ENCODE measurements around the gene INSYN2A.

INSYN2A gene

GRCh38 chr10:127196282-127197153, at the start of gene INSYN2A:
Gene INSYN2A (minus strand): TSS chr10:127196591. CDS start chr10:127176395, 20,196 bp downstream.
- DNase-seq: no peak

- no peak for DNase-seq
Measured at GRCh38 chr10:127245456-127245855, 49.1 kb upstream of the INSYN2A start.

GRCh38 chr10:127243490-127244272, 47.3 kb upstream of the INSYN2A start:
- no peak for DNase-seq

- DNase-seq: no peak
Measured at GRCh38 chr10:127242914-127243313, 46.5 kb upstream of the INSYN2A start.

- DNase-seq: no peak
Measured at GRCh38 chr10:127236266-127236665, 39.9 kb upstream of the INSYN2A start.

GRCh38 chr10:127234306-127234800, 38.0 kb upstream of the INSYN2A start:
- no peak for DNase-seq

GRCh38 chr10:127228195-127228787, 31.9 kb upstream of the INSYN2A start:
- no peak for DNase-seq

GRCh38 chr10:127227663-127228062, 31.3 kb upstream of the INSYN2A start:
- DNase-seq: no peak

GRCh38 chr10:127227027-127227426, 30.6 kb upstream of the INSYN2A start:
- DNase-seq: no peak

- no peak for DNase-seq
Measured at GRCh38 chr10:127221281-127221680, 24.9 kb upstream of the INSYN2A start.

- no peak for DNase-seq
Measured at GRCh38 chr10:127218658-127219057, 22.3 kb upstream of the INSYN2A start.

GRCh38 chr10:127216786-127217185, 20.4 kb upstream of the INSYN2A start:
- no peak for DNase-seq

GRCh38 chr10:127216274-127216673, 19.9 kb upstream of the INSYN2A start:
- no peak for DNase-seq

GRCh38 chr10:127215866-127216265, 19.5 kb upstream of the INSYN2A start:
- no peak for DNase-seq

GRCh38 chr10:127210936-127211466, 14.6 kb upstream of the INSYN2A start:
- DNase-seq: no peak

GRCh38 chr10:127207081-127207480, 10.7 kb upstream of the INSYN2A start:
- DNase-seq: no peak

GRCh38 chr10:127203067-127203466, 6.7 kb upstream of the INSYN2A start:
- DNase-seq: no peak

GRCh38 chr10:127200646-127201045, 4.3 kb upstream of the INSYN2A start:
- DNase-seq: no peak

- no peak for DNase-seq
Measured at GRCh38 chr10:127198721-127199120, 2.3 kb upstream of the INSYN2A start.

- no peak for DNase-seq
Measured at GRCh38 chr10:127198307-127198706, 1.9 kb upstream of the INSYN2A start.

- no peak for DNase-seq
Measured at GRCh38 chr10:127197154-127197432, 702 bp upstream of the INSYN2A start.

- DNase-seq: no peak
Measured at GRCh38 chr10:127195571-127196281, 665 bp downstream of the INSYN2A start.

- DNase-seq: no peak
Measured at GRCh38 chr10:127195041-127195506, 1.3 kb downstream of the INSYN2A start.

Data from NCI-H1436 treated with DMSO at 0.1 percent for 48 hours (cell line).